LNCAP (cell line): ENCODE results near the gene RAMP1.

ENCODE experiments used
- CTCF ChIP-seq: fragments of 450-650 bp; IDR thresholded peaks from 2 replicates; pipeline ENCODE4 v1.5.1; 2017; ENCODE audit warnings: mild to moderate bottlenecking

RAMP1 gene

GRCh38 chr2:237912271-237913192 lies 53.1 kb downstream of the RAMP1 start:
- TF ChIP-seq CTCF: no peak

GRCh38 chr2:237913193-237913917 lies 53.9 kb downstream of the RAMP1 start:
- TF ChIP-seq CTCF: no peak

- no peak for TF ChIP-seq CTCF
These were observed 56.2 kb downstream of the RAMP1 start for GRCh38 chr2:237915576-237915975.

- no peak for TF ChIP-seq CTCF
These were observed 56.9 kb downstream of the RAMP1 start for GRCh38 chr2:237916296-237916695.

GRCh38 chr2:237917696-237918374 lies 58.4 kb downstream of the RAMP1 start:
- TF ChIP-seq CTCF: no peak

GRCh38 chr2:237919593-237919992 lies 60.2 kb downstream of the RAMP1 start:
- TF ChIP-seq CTCF: no peak

GRCh38 chr2:237920673-237921072 lies 61.2 kb downstream of the RAMP1 start:
- no peak for TF ChIP-seq CTCF
